GM12891 (cell line): ENCODE results near the gene TMEM150A.

Source experiments
- PAX5 ChIP-seq: IDR thresholded peaks from 2 replicates; pipeline ENCODE4 v1.6.1; 2011; ENCODE audit warnings: low read length, moderate library complexity, mild to moderate bottlenecking; ENCODE audit not compliant: insufficient read depth, severe bottlenecking
- POLR2A ChIP-seq: IDR thresholded peaks from 2 replicates; pipeline ENCODE4 v1.6.1; 2011; ENCODE audit warnings: low read depth, low read length, control low read depth
- POLR2AphosphoS5 ChIP-seq: IDR thresholded peaks from 2 replicates; pipeline ENCODE4 v1.6.1; 2011; ENCODE audit warnings: low read depth, low read length, control low read depth
- POU2F2 ChIP-seq: IDR thresholded peaks from 2 replicates; pipeline ENCODE4 v1.6.1; 2011; ENCODE audit warnings: low read depth, mild to moderate bottlenecking, control low read depth, low read length, moderate library complexity
- SPI1 ChIP-seq: IDR thresholded peaks from 2 replicates; pipeline ENCODE4 v1.6.1; 2011; ENCODE audit warnings: low read depth, low read length, control low read depth
- TAF1 ChIP-seq: IDR thresholded peaks from 2 replicates; pipeline ENCODE4 v1.6.1; 2011; ENCODE audit warnings: low read depth, low read length, control low read depth

DNA sequence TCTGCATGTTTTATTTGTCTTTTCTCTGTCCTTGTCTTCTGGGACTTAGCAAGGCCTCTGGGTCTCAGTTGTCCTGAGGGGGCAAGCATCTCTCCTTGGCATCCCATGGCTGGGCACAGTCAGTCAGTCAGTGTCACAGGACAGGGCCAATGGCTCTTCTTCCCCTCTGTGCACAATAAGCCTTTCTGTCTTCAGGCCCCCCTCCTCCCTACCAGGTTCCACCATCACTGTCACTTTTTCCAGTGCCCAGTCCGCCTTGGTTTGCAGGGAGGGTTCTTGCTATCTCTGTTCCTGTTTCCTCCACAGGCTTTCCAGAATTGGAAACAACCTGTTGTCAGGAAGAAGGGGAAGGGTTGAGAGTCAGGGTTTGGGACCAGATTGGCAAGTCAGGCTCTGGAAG, 20.0 kb downstream of the TMEM150A start:
- no peak for TF ChIP-seq POU2F2
- no peak for TF ChIP-seq POLR2AphosphoS5
- no peak for TF ChIP-seq TAF1
- no peak for TF ChIP-seq POLR2A
- no peak for TF ChIP-seq SPI1
- TF ChIP-seq PAX5 = no peak
